Activated CD4-positive, alpha-beta memory T cell treated with anti-CD3 and anti-CD28 coated beads for 36 hours (primary cell): Measurements from ENCODE around the gene DCT. TPM values are rescaled to one million over a fixed set of nuclear protein-coding genes. Genes with fewer than 3 reads are reported as not detected.
A peak's percentile ranks its signal among the peaks of the same experiment; 100 is the strongest.

Experiments
- CTCF ChIA-PET: fragments of 350-600 bp; sonication (Branson Sonifier 250); formaldehyde crosslinking; loops from one replicate; lab custom pipeline; 2021; ENCODE audit warnings: antibody characterized with exemption, inconsistent platforms; lab: Charles Lee
- POLR2A ChIA-PET: fragments of 350-600 bp; sonication (Branson Sonifier 250); formaldehyde crosslinking; loops from one replicate; lab custom pipeline; 2021; ENCODE audit warnings: antibody characterized with exemption; lab: Charles Lee
- DNase-seq: peaks from one replicate; pipeline ENCODE4 v3.0.0-alpha.2; 2020
- H3K27ac Mint-ChIP-seq: one replicate; pipeline ENCODE4 v1.8.0; 2021; ENCODE audit warnings: mixed read lengths
- H3K27me3 Mint-ChIP-seq: one replicate; pipeline ENCODE4 v1.8.0; 2021; ENCODE audit warnings: mixed read lengths
- H3K36me3 Mint-ChIP-seq: one replicate; pipeline ENCODE4 v1.8.0; 2021; ENCODE audit warnings: mixed read lengths
- H3K4me1 Mint-ChIP-seq: one replicate; pipeline ENCODE4 v1.8.0; 2021; ENCODE audit warnings: low read depth, mixed read lengths
- H3K4me3 Mint-ChIP-seq: one replicate; pipeline ENCODE4 v1.8.0; 2021; ENCODE audit warnings: mild to moderate bottlenecking, mixed read lengths
- H3K9me3 Mint-ChIP-seq: one replicate; pipeline ENCODE4 v1.8.0; 2021; ENCODE audit warnings: mixed read lengths
- intact Hi-C: fragments of 100-400 bp; cut with micrococcal nuclease; formaldehyde crosslinking; loops from one replicate; pipeline ENCODE4 v1.15.1; 2023
- total RNA-seq, 2 experiments: library from RNA; stranded (reverse); gene quantifications; one replicate each; pipeline ENCODE4 v1.2.3, GENCODE V29; 2021

Gene DCT
- total RNA-seq, 2 experiments from 2014 or later = 0.24 TPM; not detected in 1

- Mint-ChIP-seq H3K36me3 (no peaks in the 10 kb centered on the region), H3K27ac (no peak overlapping the region), H3K4me1 (no peaks in the 10 kb centered on the region)
These were observed 14.5 kb upstream of the DCT start for GRCh38 chr13:94494026-94494425.

GRCh38 chr13:94487043-94487442 lies 7.6 kb upstream of the DCT start:
- DNase-seq = no peak
- H3K9me3 Mint-ChIP-seq = no peaks in the 10 kb centered on the region
- ChIA-PET POLR2A (no interaction called here), CTCF (no interaction called here)
- peaks cover 8% of the 10 kb centered on the region for H3K27me3 Mint-ChIP-seq
- no peak overlapping the region for H3K27ac Mint-ChIP-seq
- H3K36me3 Mint-ChIP-seq = no peaks in the 10 kb centered on the region
- intact Hi-C loops = no loop called here
- H3K4me3 Mint-ChIP-seq = no peak overlapping the region
- no peaks in the 10 kb centered on the region for H3K4me1 Mint-ChIP-seq

More at GRCh38 chr13:94494026-94494425, 14.5 kb upstream of the DCT start:
- Mint-ChIP-seq H3K4me3 (no peak overlapping the region), H3K27me3 (peaks cover 1% of the 10 kb centered on the region), H3K9me3 (no peaks in the 10 kb centered on the region)
- POLR2A ChIA-PET = no interaction called here
- no peak for DNase-seq
- CTCF ChIA-PET = interaction anchor here (1.6 kb wide), 1 partner anchor 124 kb away, joined by 3 read pairs; no protein-coding TSS in a partner anchor
- intact Hi-C loops = no loop called here

- H3K4me3 Mint-ChIP-seq = no peak overlapping the region
- no peaks in the 10 kb centered on the region for H3K36me3 Mint-ChIP-seq
- ChIA-PET POLR2A (no interaction called here), CTCF (no interaction called here)
- no peak overlapping the region for H3K27ac Mint-ChIP-seq
- intact Hi-C loops = no loop called here
- no peaks in the 10 kb centered on the region for H3K9me3 Mint-ChIP-seq
- H3K27me3 Mint-ChIP-seq = peaks cover 7% of the 10 kb centered on the region
- no peak for DNase-seq
- peaks cover 2% of the 10 kb centered on the region for H3K4me1 Mint-ChIP-seq
These were observed 4.5 kb upstream of the DCT start for GRCh38 chr13:94483970-94484369.

GRCh38 chr13:94481941-94482340 lies 2.5 kb upstream of the DCT start:
- Mint-ChIP-seq H3K4me1 (peaks cover 2% of the 10 kb centered on the region), H3K4me3 (no peak overlapping the region)
- CTCF ChIA-PET = interaction anchor here (1.7 kb wide), 1 partner anchor 11 kb away, joined by 3 read pairs; no protein-coding TSS in a partner anchor

GRCh38 chr13:94480672-94481145 lies 1.2 kb upstream of the DCT start:
- ChIA-PET POLR2A (no interaction called here), CTCF (interaction anchor here (1.7 kb wide), 1 partner anchor 9 kb away, joined by 3 read pairs; no protein-coding TSS in a partner anchor)
- H3K36me3 Mint-ChIP-seq = no peaks in the 10 kb centered on the region
- peaks cover 2% of the 10 kb centered on the region for H3K4me1 Mint-ChIP-seq
- intact Hi-C loops = no loop called here
- DNase-seq = no peak
- H3K27me3 Mint-ChIP-seq = peaks cover 2% of the 10 kb centered on the region
- H3K27ac Mint-ChIP-seq = no peak overlapping the region
- no peak overlapping the region for H3K4me3 Mint-ChIP-seq
- no peaks in the 10 kb centered on the region for H3K9me3 Mint-ChIP-seq

More at GRCh38 chr13:94481941-94482340, 2.5 kb upstream of the DCT start:
- no peak for DNase-seq
- intact Hi-C loops = no loop called here
- Mint-ChIP-seq H3K27ac (no peak overlapping the region), H3K9me3 (no peaks in the 10 kb centered on the region), H3K27me3 (peaks cover 6% of the 10 kb centered on the region), H3K36me3 (no peaks in the 10 kb centered on the region)
- POLR2A ChIA-PET = no interaction called here

- H3K27ac Mint-ChIP-seq = no peak overlapping the region
- no peaks in the 10 kb centered on the region for H3K36me3 Mint-ChIP-seq
- no peak for DNase-seq
- no peak overlapping the region for H3K4me3 Mint-ChIP-seq
- CTCF ChIA-PET = interaction anchor here (0.5 kb wide), 1 partner anchor 902 kb away, joined by 4 read pairs; no protein-coding TSS in a partner anchor
- H3K9me3 Mint-ChIP-seq = no peaks in the 10 kb centered on the region
- intact Hi-C loops = no loop called here
- POLR2A ChIA-PET = interaction anchor here (0.9 kb wide), 1 partner anchor 9 kb away, joined by 3 read pairs; no protein-coding TSS in a partner anchor
- H3K27me3 Mint-ChIP-seq = no peaks in the 10 kb centered on the region
- H3K4me1 Mint-ChIP-seq = peaks cover 2% of the 10 kb centered on the region
These were observed 569 bp downstream of the DCT start for GRCh38 chr13:94478913-94479312.

GRCh38 chr13:94470126-94470525 lies 9.4 kb downstream of the DCT start:
- H3K27me3 Mint-ChIP-seq = peaks cover 2% of the 10 kb centered on the region
- CTCF ChIA-PET = no interaction called here
- no peak overlapping the region for H3K4me3 Mint-ChIP-seq
- H3K27ac Mint-ChIP-seq = no peak overlapping the region
- H3K4me1 Mint-ChIP-seq = peaks cover under 1% of the 10 kb centered on the region
- DNase-seq = no peak
- POLR2A ChIA-PET = interaction anchor here (1.0 kb wide), 1 partner anchor 8 kb away, joined by 3 read pairs; no protein-coding TSS in a partner anchor
- intact Hi-C loops = no loop called here
- no peaks in the 10 kb centered on the region for H3K36me3 Mint-ChIP-seq
- H3K9me3 Mint-ChIP-seq = no peaks in the 10 kb centered on the region

GRCh38 chr13:94464771-94465170 lies 14.7 kb downstream of the DCT start:
- peak; percentile 60 for DNase-seq
- POLR2A ChIA-PET = no interaction called here
- no peak overlapping the region for H3K4me3 Mint-ChIP-seq

GRCh38 chr13:94462670-94463069 lies 16.8 kb downstream of the DCT start:
- H3K9me3 Mint-ChIP-seq = no peaks in the 10 kb centered on the region
- intact Hi-C loops = no loop called here
- no peak overlapping the region for H3K27ac Mint-ChIP-seq
- ChIA-PET CTCF (no interaction called here), POLR2A (no interaction called here)
- peaks cover 4% of the 10 kb centered on the region for H3K27me3 Mint-ChIP-seq
- peaks cover 5% of the 10 kb centered on the region for H3K4me1 Mint-ChIP-seq
- no peaks in the 10 kb centered on the region for H3K36me3 Mint-ChIP-seq
- no peak overlapping the region for H3K4me3 Mint-ChIP-seq
- no peak for DNase-seq

More at GRCh38 chr13:94464771-94465170, 14.7 kb downstream of the DCT start:
- intact Hi-C loops = no loop called here
- H3K9me3 Mint-ChIP-seq = no peaks in the 10 kb centered on the region
- H3K27ac Mint-ChIP-seq = no peak overlapping the region
- peaks cover 5% of the 10 kb centered on the region for H3K4me1 Mint-ChIP-seq
- CTCF ChIA-PET = interaction anchor here (0.9 kb wide), 1 partner anchor 152 kb away, joined by 3 read pairs; no protein-coding TSS in a partner anchor
- peaks cover 4% of the 10 kb centered on the region for H3K27me3 Mint-ChIP-seq
- H3K36me3 Mint-ChIP-seq = no peaks in the 10 kb centered on the region

- ChIA-PET POLR2A (no interaction called here), CTCF (no interaction called here)
- Mint-ChIP-seq H3K9me3 (no peaks in the 10 kb centered on the region), H3K36me3 (no peaks in the 10 kb centered on the region), H3K4me1 (no peaks in the 10 kb centered on the region), H3K27me3 (no peaks in the 10 kb centered on the region), H3K27ac (no peak overlapping the region), H3K4me3 (no peak overlapping the region)
- intact Hi-C loops = no loop called here
- no peak for DNase-seq
These were observed 20.4 kb downstream of the DCT start for GRCh38 chr13:94459116-94459515.

GRCh38 chr13:94455414-94455813 lies 24.1 kb downstream of the DCT start:
- intact Hi-C loops = no loop called here
- Mint-ChIP-seq H3K27me3 (no peaks in the 10 kb centered on the region), H3K4me1 (no peaks in the 10 kb centered on the region), H3K36me3 (no peaks in the 10 kb centered on the region), H3K4me3 (no peak overlapping the region), H3K9me3 (no peaks in the 10 kb centered on the region), H3K27ac (no peak overlapping the region)
- DNase-seq = no peak
- ChIA-PET CTCF (interaction anchor here (1.2 kb wide), 1 partner anchor 219 kb away, joined by 3 read pairs; no protein-coding TSS in a partner anchor), POLR2A (no interaction called here)

- no peaks in the 10 kb centered on the region for H3K27me3 Mint-ChIP-seq
- no peaks in the 10 kb centered on the region for H3K4me1 Mint-ChIP-seq
- peak; percentile 54 for DNase-seq
- H3K36me3 Mint-ChIP-seq = no peaks in the 10 kb centered on the region
- H3K27ac Mint-ChIP-seq = no peak overlapping the region
- ChIA-PET CTCF (interaction anchor here (0.6 to 1.2 kb wide), 2 partner anchors 167 to 220 kb away, joined by 3 read pairs; no protein-coding TSS in a partner anchor), POLR2A (no interaction called here)
- no peak overlapping the region for H3K4me3 Mint-ChIP-seq
- H3K9me3 Mint-ChIP-seq = no peaks in the 10 kb centered on the region
- intact Hi-C loops = no loop called here
These were observed 24.6 kb downstream of the DCT start for GRCh38 chr13:94454906-94455305.

GRCh38 chr13:94454334-94454733 lies 25.1 kb downstream of the DCT start:
- intact Hi-C loops = no loop called here
- ChIA-PET POLR2A (no interaction called here), CTCF (interaction anchor here (0.6 to 1.6 kb wide), 5 partner anchors 19 to 220 kb away, joined by 3 read pairs; no protein-coding TSS in a partner anchor)
- Mint-ChIP-seq H3K36me3 (no peaks in the 10 kb centered on the region), H3K9me3 (no peaks in the 10 kb centered on the region), H3K27ac (no peak overlapping the region), H3K4me1 (no peaks in the 10 kb centered on the region), H3K4me3 (no peak overlapping the region), H3K27me3 (no peaks in the 10 kb centered on the region)
- DNase-seq = no peak
